Hair follicular keratinocyte (primary cell): ENCODE results near the gene TRMT13. TPM values are rescaled to one million over a fixed set of nuclear protein-coding genes. Genes with fewer than 3 reads are reported as not detected.

Experiments used
- total RNA-seq: library from RNA; depleted of rRNA; stranded (reverse); fragments of >200 nt; gene quantifications from 2 replicates; pipeline ENCODE4 v1.2.3, GENCODE V29; 2015

TRMT13 gene
- total RNA-seq = 3.4 and 10.4 TPM in 2 replicates

GRCh38 chr1:100132566-100133477 is at the start of gene TRMT13, which contains the start of gene SASS6:
Gene TRMT13, plus strand, starts transcription at chr1:100133163. Its CDS starts 6 bp downstream, at chr1:100133169.
Gene SASS6, minus strand, starts transcription at chr1:100132930. Its CDS starts 116 bp downstream, at chr1:100132814.

GRCh38 chr1:100178091-100178490 is 45.1 kb downstream of the TRMT13 start, which contains the start of gene LRRC39:
Gene LRRC39, minus strand, starts transcription at chr1:100178256. Its CDS starts 9,740 bp downstream, at chr1:100168516.

Other genes with a start within 250 kb of the TRMT13 start
- 15.9 and 28.5 TPM in 2 replicates for gene SLC35A3, start 163.2 kb upstream of the TRMT13 start, total RNA-seq
- 3.0 and 4.5 TPM in 2 replicates for gene SASS6, start 233 bp upstream of the TRMT13 start, total RNA-seq
- not detected in 2 replicates for gene LRRC39, start 45.1 kb downstream of the TRMT13 start, total RNA-seq
- 4.0 and 5.9 TPM in 2 replicates for gene DBT, start 116.7 kb downstream of the TRMT13 start, total RNA-seq
- 31.1 and 35.3 TPM in 2 replicates for gene RTCA, start 133.1 kb downstream of the TRMT13 start, total RNA-seq
- gene CDC14A, start 219.3 kb downstream of the TRMT13 start, total RNA-seq = 1.3 and 1.9 TPM in 2 replicates